GM19023 (cell line): ENCODE results near the gene RBM15.

ENCODE experiments used
- ATAC-seq: cut with Tn5 transposase; IDR thresholded peaks from one replicate; pipeline ENCODE4 v1.9.1; 2021; ENCODE audit warnings: mild to moderate bottlenecking, moderate library complexity; ENCODE audit not compliant: unreplicated experiment

Gene RBM15

DNA sequence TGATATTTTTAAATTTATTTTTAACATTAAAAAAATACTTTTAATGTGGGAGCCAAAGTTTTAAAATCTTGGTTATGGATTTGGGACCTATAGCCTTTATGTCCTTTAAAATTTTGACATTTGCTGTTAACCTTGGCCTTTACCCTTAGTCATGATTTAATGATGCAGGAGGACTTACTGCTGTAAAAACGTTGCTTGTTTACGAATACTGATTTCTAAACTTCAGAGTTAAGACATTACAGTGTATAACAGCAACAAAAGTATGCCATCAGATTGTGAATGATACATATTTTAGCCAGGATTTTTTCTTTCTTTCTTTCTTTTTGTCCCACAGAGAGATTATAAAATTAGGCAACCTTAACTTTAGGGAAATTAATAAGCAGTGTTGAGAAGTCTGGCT lies 8.9 kb downstream of the RBM15 start:
- no peak for ATAC-seq

- ATAC-seq = no peak
Observed at GRCh38 chr1:110348771-110349170, 9.6 kb downstream of the RBM15 start.

- ATAC-seq = no peak
Observed at GRCh38 chr1:110350360-110350759, 11.2 kb downstream of the RBM15 start.

GRCh38 chr1:110355321-110355720 lies 16.1 kb downstream of the RBM15 start:
- no peak for ATAC-seq

GRCh38 chr1:110356379-110356778 lies 17.2 kb downstream of the RBM15 start:
- no peak for ATAC-seq

DNA sequence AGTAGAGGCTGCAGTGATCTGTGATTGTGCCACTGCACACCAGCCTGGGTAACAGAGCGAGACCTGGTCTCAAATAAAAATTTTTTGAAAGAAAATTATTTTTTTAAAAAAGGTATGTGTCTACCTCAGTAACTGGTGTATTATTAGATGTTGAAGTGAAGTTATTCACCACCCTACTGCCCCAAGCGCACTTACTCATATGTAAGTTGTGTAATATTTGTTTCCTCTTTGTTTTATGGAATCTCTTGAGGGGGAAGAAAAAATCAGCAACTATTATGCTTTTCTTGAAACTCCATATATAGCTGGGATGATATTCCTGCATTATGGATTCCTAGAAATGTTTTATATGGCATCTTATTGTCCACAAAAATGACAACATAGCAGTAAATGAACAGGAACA lies 21.3 kb downstream of the RBM15 start:
- ATAC-seq = no peak

DNA sequence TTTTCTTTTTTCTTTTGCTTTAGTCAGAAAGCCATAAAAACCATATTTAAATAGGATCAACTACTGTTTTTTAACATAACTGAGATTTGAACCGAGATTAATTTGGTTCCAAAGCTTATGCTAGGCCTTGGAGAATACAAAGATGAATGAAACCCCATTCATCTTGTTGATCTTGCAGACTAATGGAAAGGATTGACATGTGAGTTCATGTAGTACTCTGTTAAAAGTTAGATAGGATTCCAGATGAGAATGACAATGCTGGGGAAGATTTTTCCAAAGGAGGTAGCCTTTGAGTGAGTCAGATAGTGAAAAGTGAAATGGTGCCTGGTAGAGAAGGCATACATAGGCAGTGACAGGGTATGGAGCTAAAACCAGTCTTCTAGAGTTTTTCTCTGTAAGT lies 22.7 kb downstream of the RBM15 start:
- ATAC-seq = no peak

GRCh38 chr1:110364221-110364620 lies 25.0 kb downstream of the RBM15 start:
- ATAC-seq = no peak

- no peak for ATAC-seq
Observed at GRCh38 chr1:110370827-110371226, 31.6 kb downstream of the RBM15 start.

DNA sequence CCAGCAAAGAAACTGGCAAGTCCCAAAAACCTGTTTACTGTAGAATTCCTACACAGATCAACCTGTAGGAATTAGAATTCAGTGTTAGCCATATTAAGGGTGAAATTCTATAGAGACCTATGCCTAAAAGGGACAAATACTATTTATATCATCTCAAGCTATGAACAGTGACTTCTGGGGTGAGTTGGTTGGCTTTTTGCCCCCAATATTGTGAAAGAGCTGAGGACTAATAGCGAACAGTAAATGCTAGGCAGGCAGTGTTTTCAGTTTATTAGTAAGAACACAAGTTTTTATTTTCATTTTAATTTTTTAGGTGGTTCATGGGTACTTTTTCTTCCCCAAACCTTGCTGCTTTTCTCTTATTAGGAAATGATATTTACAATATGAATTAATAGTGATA lies 36.3 kb downstream of the RBM15 start:
- ATAC-seq = no peak

DNA sequence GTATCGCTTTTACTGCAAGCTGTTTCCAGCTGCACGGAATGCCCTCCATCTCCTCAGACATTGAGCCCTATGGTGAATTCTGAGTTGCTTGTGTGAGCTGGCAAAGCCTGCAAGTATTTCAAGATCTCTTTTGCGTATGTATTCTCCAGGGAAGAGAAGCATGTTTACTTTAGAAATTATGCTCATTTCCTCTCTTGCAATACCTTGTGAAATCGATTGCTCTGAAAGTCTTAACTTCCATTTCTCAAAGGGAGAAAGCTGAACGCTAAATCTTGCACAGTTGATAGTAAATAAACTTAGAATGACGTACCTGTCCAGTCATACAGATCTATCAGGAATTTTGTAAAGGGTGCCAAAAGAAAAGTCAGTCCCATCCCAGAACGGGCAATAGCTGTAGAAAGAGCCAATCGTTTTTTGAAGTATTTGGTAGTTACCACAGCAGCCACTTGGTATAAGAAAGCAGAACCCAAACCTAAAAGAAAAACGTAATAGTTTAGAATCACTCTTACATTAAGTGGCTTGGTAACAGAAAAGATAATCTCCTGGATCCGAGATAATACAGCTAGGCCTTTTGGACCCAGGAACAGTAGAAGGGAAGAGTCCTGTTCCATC lies 41.6 kb downstream of the RBM15 start:
- ATAC-seq = no peak

- no peak for ATAC-seq
Observed at GRCh38 chr1:110383251-110383990, 44.2 kb downstream of the RBM15 start.

DNA sequence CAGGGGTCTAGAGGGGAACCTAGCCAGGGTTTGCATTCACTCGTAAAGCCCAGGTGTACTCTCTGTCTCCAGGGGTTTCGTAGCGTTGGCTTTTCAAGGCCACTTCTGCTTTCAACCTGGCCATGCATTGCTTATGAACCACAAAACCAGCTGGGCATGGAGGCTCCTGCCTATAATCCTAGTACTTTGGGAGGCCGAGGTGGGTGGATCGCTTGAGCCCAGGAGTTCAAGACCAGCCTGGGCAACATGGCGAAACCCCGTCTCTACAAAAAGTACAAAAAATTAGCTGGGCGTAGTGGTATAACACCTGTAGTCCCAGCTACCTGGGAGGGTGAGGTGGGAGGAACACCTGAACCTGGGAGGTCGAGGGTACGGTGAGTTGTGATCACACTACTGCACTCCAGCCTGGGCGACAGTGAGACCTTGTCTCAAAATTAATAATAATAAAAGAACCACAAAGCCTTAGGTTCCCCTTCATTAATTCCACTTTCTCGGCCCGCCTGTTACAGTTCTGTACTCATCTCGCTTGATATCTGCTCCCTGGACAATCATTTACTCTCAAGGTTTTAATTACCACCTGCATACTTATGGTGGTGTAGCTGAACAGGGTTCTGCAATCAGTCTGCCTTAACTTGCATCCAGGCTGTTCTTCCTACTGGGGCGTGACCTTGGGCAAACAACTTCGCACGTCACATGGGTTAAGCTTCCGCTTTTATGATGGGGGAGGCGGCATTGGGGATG lies 45.6 kb downstream of the RBM15 start:
- ATAC-seq = peak; percentile 64

DNA sequence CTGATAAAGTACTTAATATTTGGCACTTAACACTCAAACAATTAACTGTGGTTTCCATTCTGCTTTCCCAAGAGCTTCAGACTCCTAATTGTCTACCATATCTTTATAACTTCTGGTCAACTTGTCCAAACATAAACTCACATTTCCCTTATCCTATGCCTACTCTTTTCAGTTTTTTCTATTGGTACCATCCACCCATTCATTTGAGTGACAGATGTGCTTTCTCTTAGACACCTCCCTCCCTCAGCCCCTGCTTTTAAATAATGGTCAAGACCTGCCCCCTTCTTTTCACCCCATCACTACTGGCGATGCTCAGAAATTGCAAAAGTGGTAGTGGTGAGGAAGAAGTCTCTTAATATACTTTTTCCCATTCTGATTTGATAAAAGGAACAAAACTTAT lies 46.2 kb downstream of the RBM15 start:
- ATAC-seq = no peak

DNA sequence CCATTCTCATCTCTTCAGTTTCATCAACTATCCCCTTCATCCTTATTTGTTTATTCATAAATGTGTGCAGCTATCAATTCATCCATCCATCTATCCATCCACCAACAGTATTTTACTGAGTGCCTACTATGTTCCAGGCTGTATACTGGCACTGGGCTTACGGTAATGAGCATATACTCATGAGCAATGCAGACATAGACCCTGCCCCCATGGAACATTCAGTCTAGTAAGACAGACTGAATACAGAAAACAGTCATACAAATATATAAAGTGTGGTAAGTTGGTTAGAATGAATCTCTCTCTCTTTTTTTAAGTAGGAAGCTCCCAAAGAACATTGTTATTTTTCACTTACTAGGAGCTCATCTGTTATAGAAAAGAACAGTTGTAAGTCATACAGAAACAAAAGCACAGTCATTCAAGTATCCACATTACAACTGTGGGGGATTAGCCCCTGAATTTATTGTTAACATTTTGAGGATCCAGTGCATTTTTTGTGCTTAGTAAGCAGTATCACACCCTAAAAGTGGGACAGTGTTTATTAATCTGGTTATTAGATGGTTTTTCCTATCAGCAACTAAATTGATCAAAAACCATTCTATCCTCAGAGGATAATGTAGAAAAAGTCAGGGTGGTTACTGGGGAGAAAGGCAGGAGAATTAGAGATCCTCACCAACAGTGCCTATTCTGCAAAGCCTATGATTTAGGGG lies 48.0 kb downstream of the RBM15 start:
- no peak for ATAC-seq

DNA sequence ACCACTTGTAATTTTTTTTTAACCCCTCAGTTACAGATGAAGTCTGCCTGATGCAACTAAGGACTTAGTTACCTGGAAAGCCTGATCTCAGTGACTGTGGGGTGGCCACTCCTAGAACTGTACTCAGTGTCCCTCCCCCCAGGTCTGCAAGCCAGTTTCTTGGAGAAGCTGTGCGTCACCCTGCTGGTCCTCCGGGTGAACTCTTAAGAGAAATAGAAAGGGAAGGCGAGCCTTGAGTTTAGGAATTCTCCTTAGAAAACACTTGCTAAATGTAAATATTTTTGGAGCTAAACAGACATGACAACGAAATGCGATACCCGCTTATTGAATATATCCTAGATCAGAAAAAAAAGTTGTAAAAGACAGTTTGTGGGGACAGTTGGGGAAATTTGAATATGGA lies 50.9 kb downstream of the RBM15 start:
- ATAC-seq = no peak

- ATAC-seq = no peak
Observed at GRCh38 chr1:110390692-110391245, 51.6 kb downstream of the RBM15 start, which contains the start of gene SLC16A4. SLC16A4 (minus strand) TSS chr1:110391026; CDS start chr1:110389323, 1,703 bp downstream.

GRCh38 chr1:110393286-110393685 lies 54.1 kb downstream of the RBM15 start:
- ATAC-seq = no peak

DNA sequence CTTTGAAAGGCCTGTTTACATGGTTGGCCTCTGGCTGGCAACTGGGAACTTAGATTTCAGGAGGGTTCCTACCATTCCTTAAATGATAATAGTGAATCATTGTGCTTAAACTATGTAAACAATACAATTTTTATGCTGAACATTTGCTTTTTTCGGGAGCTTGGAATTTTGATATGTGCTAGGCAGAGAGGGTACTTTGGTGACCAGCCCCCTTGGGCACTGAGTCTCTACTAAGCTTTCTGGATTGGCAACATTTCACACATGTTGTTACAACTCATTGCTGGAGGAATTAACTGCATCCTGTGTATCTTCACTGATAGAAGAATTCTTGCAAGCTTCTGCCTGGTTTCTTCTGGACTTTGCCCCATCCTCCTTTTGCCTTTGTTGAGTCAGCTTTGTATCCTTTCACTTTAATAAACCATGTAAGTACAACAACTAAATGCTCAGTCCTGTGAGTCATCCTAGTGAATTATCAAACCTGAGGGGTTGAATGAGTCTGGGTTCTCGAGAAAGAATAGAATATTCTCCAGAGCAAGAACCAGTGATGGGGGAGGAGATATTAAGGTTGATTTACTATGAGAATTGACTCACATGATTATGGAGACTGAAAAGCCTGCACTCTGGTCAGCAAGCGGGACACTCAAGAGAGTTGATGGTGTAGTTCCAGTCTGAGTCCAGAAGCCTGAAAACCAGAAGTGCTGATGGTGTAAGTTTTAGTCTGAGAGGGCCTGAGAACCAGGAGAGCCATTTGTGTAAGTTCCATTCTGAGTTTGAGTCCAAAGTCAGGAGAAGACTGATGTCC lies 54.7 kb downstream of the RBM15 start:
- ATAC-seq = no peak

GRCh38 chr1:110394493-110394820 lies 55.3 kb downstream of the RBM15 start:
- no peak for ATAC-seq
